ENCODE measurements around the gene MUCL1. TPM values are rescaled to one million over a fixed set of nuclear protein-coding genes. Genes with fewer than 3 reads are reported as not detected.

MUCL1 gene, protein sequence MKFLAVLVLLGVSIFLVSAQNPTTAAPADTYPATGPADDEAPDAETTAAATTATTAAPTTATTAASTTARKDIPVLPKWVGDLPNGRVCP
- not detected for polyA plus RNA-seq (2013, experiment 1 of 2)
- not detected for polyA plus RNA-seq (2013, experiment 2 of 2)

DNA sequence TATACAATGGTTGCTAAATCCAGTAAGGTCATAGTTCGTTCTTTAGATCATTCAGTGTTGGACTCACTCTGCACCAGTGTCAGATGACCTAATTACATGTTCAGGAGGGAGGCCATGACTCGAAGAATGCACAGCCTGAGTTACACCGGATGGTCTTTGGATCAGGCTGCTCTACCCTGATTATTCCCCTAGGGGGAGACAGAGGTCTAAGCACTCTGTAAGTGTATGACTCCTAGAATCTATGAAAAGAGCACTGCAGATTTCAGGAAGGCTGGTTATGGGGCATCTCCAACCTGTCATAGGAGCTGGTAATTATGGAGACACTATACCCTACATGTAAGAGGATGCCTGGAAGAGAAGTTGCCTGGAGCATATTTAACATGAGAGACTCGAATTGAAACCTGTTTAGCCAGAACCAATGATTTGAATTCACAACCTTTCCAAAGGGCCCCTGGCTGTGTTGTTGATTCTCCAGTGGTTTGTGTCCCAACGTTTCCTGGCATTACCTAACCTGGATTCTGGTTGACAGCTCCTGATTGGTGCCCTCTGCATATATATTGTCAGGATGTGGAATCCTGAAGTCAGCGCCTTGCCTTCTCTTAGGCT lies at the start of gene MUCL1:
TSS of gene MUCL1 (plus strand) at position 584 of the 606 bp plus-strand sequence. CDS start 67 bp downstream, outside the sequence.
- Histone ChIP-seq H2AK5ac (ENCODE audit: low read depth, low read length) (no peak within 1 kb of the TSS), H3K4me2 (ENCODE audit: insufficient read depth, low read length, poor library complexity, severe bottlenecking) (no peak within 1 kb of the TSS), H4K8ac (ENCODE audit: low read depth, low read length) (no peak within 1 kb of the TSS), H2BK15ac (ENCODE audit: low read length) (no peak within 1 kb of the TSS), H4K91ac (ENCODE audit: low read depth, low read length, poor library complexity) (no peak within 1 kb of the TSS), H3K36me3 (replicated peaks in 1 of 2; ENCODE audit: control insufficient read depth in 2 of 2, insufficient read depth in 2 of 2, low read length in 2 of 2) (no peaks in the 10 kb centered on the region), H2AFZ (ENCODE audit: low read length) (no peak within 1 kb of the TSS), H3K23ac (ENCODE audit: low read depth, low read length, poor library complexity) (no peak within 1 kb of the TSS), H3K9ac (ENCODE audit: low read depth, low read length, poor library complexity) (no peak within 1 kb of the TSS), H3K27me3 (ENCODE audit: control insufficient read depth in 3 of 3, insufficient read depth in 3 of 3, low read depth in 1 of 3, low read length in 3 of 3) (no peaks in the 10 kb centered on the region), H2BK120ac (ENCODE audit: low read depth, low read length) (no peak within 1 kb of the TSS), H2BK12ac (ENCODE audit: low read length) (no peak within 1 kb of the TSS), H2BK5ac (ENCODE audit: low read length) (no peak within 1 kb of the TSS), H3K79me1 (ENCODE audit: low read depth, low read length) (no peaks in the 10 kb centered on the region), H3K4me3 (ENCODE audit: low read length in 2 of 2) (no peak within 1 kb of the TSS), H3K9me3 (replicated peaks in 1 of 2; ENCODE audit: control insufficient read depth in 2 of 2, insufficient read depth in 1 of 2, low read depth in 1 of 2, low read length in 2 of 2) (no peaks in the 10 kb centered on the region), H3K18ac (ENCODE audit: low read length) (no peak within 1 kb of the TSS), H3K4ac (ENCODE audit: low read length) (no peak within 1 kb of the TSS), H3K27ac (replicated peaks; ENCODE audit: low read length) (no peak within 1 kb of the TSS), H3K14ac (ENCODE audit: low read length) (no peak within 1 kb of the TSS), H3K4me1 (ENCODE audit: control insufficient read depth in 2 of 2, insufficient read depth in 1 of 2, low read depth in 1 of 2, low read length in 2 of 2) (no peaks in the 10 kb centered on the region)
- no CpG with 5 or more reads among the region's 6 CpGs for WGBS, 2 donors (ENCODE audit: extremely low coverage in 2 of 2, insufficient read length in 2 of 2, insufficient replicate concordance in 1 of 2)
- DNase-seq (ENCODE audit: low spot score) = peak; percentile 62

DNA sequence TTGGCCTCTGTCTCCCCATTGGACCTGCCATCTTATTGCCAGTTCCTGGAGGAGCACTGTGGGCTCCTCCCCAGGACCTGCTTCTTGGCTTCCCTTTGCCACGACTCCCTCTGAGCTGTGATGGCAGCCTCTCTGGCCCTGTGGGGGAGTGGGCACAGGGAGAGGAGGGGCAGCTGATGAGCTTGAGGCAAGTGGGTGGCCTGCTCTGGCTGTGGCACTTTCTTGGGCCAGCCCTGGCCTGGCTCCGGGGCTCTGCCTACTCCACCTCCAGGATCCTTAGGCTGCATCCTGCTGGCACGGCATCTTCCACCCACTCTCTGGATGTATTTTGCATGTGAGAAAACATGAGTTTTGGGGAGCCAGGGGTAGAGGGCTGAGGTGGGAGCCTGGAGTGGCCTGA lies 32.6 kb upstream of the MUCL1 start:
- Histone ChIP-seq H3K4ac (ENCODE audit: low read length) (no peak overlapping the region), H2BK15ac (ENCODE audit: low read length) (no peak overlapping the region), H3K4me1 (ENCODE audit: control insufficient read depth in 2 of 2, insufficient read depth in 1 of 2, low read depth in 1 of 2, low read length in 2 of 2) (no peaks in the 10 kb centered on the region), H4K8ac (ENCODE audit: low read depth, low read length) (no peak overlapping the region), H2BK120ac (ENCODE audit: low read depth, low read length) (peak overlapping the region; percentile 50), H3K14ac (ENCODE audit: low read length) (no peak overlapping the region), H3K18ac (ENCODE audit: low read length) (no peak overlapping the region), H2BK12ac (ENCODE audit: low read length) (no peak overlapping the region), H4K91ac (ENCODE audit: low read depth, low read length, poor library complexity) (no peak overlapping the region), H3K27ac (replicated peaks; ENCODE audit: low read length) (no peak overlapping the region), H2AK5ac (ENCODE audit: low read depth, low read length) (no peak overlapping the region), H3K27me3 (ENCODE audit: control insufficient read depth in 3 of 3, insufficient read depth in 3 of 3, low read depth in 1 of 3, low read length in 3 of 3) (no peaks in the 10 kb centered on the region), H2AFZ (ENCODE audit: low read length) (no peak overlapping the region), H3K79me1 (ENCODE audit: low read depth, low read length) (no peaks in the 10 kb centered on the region), H3K9ac (ENCODE audit: low read depth, low read length, poor library complexity) (no peak overlapping the region), H3K23ac (ENCODE audit: low read depth, low read length, poor library complexity) (no peak overlapping the region), H2BK5ac (ENCODE audit: low read length) (no peak overlapping the region), H3K36me3 (replicated peaks in 1 of 2; ENCODE audit: control insufficient read depth in 2 of 2, insufficient read depth in 2 of 2, low read length in 2 of 2) (no peaks in the 10 kb centered on the region), H3K4me3 (ENCODE audit: low read length in 2 of 2) (no peak overlapping the region), H3K9me3 (replicated peaks in 1 of 2; ENCODE audit: control insufficient read depth in 2 of 2, insufficient read depth in 1 of 2, low read depth in 1 of 2, low read length in 2 of 2) (peaks cover 0 to 7% of the 10 kb centered on the region in 2 donors), H3K4me2 (ENCODE audit: insufficient read depth, low read length, poor library complexity, severe bottlenecking) (no peak overlapping the region)
- no peak for DNase-seq (ENCODE audit: low spot score)
- no CpG with 5 or more reads among the region's 3 CpGs for WGBS, 2 donors (ENCODE audit: extremely low coverage in 2 of 2, insufficient read length in 2 of 2, insufficient replicate concordance in 1 of 2)

DNA sequence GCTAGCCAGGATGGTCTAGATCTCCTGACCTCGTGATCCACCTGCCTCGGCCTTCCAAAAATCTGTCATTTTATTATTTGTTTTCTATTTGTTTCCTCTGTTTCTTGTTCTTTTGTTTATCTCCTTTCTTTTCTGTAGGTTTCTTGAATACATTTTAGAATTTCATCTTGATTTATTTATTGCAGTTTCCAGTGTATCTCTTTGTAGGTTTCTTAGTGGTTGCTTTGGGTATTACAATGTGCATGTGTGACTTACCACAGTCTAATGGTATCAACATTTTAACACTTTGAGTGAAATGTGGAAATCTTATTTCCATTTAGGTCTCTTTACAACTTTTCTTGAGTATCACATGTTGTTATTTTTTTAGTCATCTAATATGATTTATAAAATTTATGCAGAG lies 29.9 kb upstream of the MUCL1 start:
- no peak overlapping the region for H2AFZ ChIP-seq (ENCODE audit: low read length)
- no peak overlapping the region for H3K4ac ChIP-seq (ENCODE audit: low read length)
- no peak overlapping the region for H2BK12ac ChIP-seq (ENCODE audit: low read length)
- no peaks in the 10 kb centered on the region for H3K79me1 ChIP-seq (ENCODE audit: low read depth, low read length)
- H4K8ac ChIP-seq (ENCODE audit: low read depth, low read length) = no peak overlapping the region
- no peak overlapping the region for H2AK5ac ChIP-seq (ENCODE audit: low read depth, low read length)
- no peaks in the 10 kb centered on the region for H3K4me1 ChIP-seq (ENCODE audit: control insufficient read depth in 2 of 2, insufficient read depth in 1 of 2, low read depth in 1 of 2, low read length in 2 of 2)
- H3K4me2 ChIP-seq (ENCODE audit: insufficient read depth, low read length, poor library complexity, severe bottlenecking) = no peak overlapping the region
- no peaks in the 10 kb centered on the region for H3K27me3 ChIP-seq (ENCODE audit: control insufficient read depth in 3 of 3, insufficient read depth in 3 of 3, low read depth in 1 of 3, low read length in 3 of 3)
- H3K9ac ChIP-seq (ENCODE audit: low read depth, low read length, poor library complexity) = no peak overlapping the region
- no peak overlapping the region for H3K14ac ChIP-seq (ENCODE audit: low read length)
- no peak overlapping the region for H3K23ac ChIP-seq (ENCODE audit: low read depth, low read length, poor library complexity)
- DNase-seq (ENCODE audit: low spot score) = no peak
- no CpG with 5 or more reads among the region's 2 CpGs for WGBS, 2 donors (ENCODE audit: extremely low coverage in 2 of 2, insufficient read length in 2 of 2, insufficient replicate concordance in 1 of 2)
- no peak overlapping the region for H3K4me3 ChIP-seq (ENCODE audit: low read length in 2 of 2)
- H3K18ac ChIP-seq (ENCODE audit: low read length) = no peak overlapping the region
- no peak overlapping the region for H2BK15ac ChIP-seq (ENCODE audit: low read length)
- no peak overlapping the region for H3K27ac ChIP-seq (replicated peaks; ENCODE audit: low read length)
- H3K9me3 ChIP-seq (replicated peaks in 1 of 2; ENCODE audit: control insufficient read depth in 2 of 2, insufficient read depth in 1 of 2, low read depth in 1 of 2, low read length in 2 of 2) = peaks cover 0 to 3% of the 10 kb centered on the region in 2 donors
- no peak overlapping the region for H2BK5ac ChIP-seq (ENCODE audit: low read length)
- no peak overlapping the region for H4K91ac ChIP-seq (ENCODE audit: low read depth, low read length, poor library complexity)
- H2BK120ac ChIP-seq (ENCODE audit: low read depth, low read length) = no peak overlapping the region
- no peaks in the 10 kb centered on the region for H3K36me3 ChIP-seq (replicated peaks in 1 of 2; ENCODE audit: control insufficient read depth in 2 of 2, insufficient read depth in 2 of 2, low read length in 2 of 2)

DNA sequence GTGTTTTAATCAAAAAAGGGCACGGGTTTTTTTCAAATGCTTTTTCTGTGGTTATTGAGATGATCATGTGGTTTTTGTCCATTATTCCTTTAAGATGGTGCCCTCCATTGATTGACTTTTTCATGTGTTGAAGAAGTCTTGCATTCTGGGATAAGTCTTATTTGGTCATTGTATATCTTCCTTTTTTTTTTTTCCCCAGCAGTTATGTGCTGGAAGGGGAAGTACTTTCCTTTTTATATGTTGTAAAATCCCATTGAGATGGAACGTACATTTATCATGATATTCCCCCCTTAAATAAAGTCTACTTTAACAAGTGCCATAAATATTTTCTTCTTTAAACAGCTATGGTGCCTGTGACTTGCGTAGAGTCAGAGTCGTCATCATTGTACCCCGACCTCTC lies 24.8 kb upstream of the MUCL1 start:
- H2AFZ ChIP-seq (ENCODE audit: low read length) = no peak overlapping the region
- no peak overlapping the region for H2BK12ac ChIP-seq (ENCODE audit: low read length)
- no CpG with 5 or more reads among the region's 5 CpGs for WGBS, 2 donors (ENCODE audit: extremely low coverage in 2 of 2, insufficient read length in 2 of 2, insufficient replicate concordance in 1 of 2)
- no peak overlapping the region for H3K23ac ChIP-seq (ENCODE audit: low read depth, low read length, poor library complexity)
- H3K18ac ChIP-seq (ENCODE audit: low read length) = no peak overlapping the region
- no peak overlapping the region for H3K4me2 ChIP-seq (ENCODE audit: insufficient read depth, low read length, poor library complexity, severe bottlenecking)
- no peak overlapping the region for H4K91ac ChIP-seq (ENCODE audit: low read depth, low read length, poor library complexity)
- no peaks in the 10 kb centered on the region for H3K79me1 ChIP-seq (ENCODE audit: low read depth, low read length)
- no peak overlapping the region for H2BK5ac ChIP-seq (ENCODE audit: low read length)
- no peaks in the 10 kb centered on the region for H3K9me3 ChIP-seq (replicated peaks in 1 of 2; ENCODE audit: control insufficient read depth in 2 of 2, insufficient read depth in 1 of 2, low read depth in 1 of 2, low read length in 2 of 2)
- H3K27ac ChIP-seq (replicated peaks; ENCODE audit: low read length) = no peak overlapping the region
- no peak overlapping the region for H3K4ac ChIP-seq (ENCODE audit: low read length)
- H3K14ac ChIP-seq (ENCODE audit: low read length) = no peak overlapping the region
- H3K27me3 ChIP-seq (ENCODE audit: control insufficient read depth in 3 of 3, insufficient read depth in 3 of 3, low read depth in 1 of 3, low read length in 3 of 3) = no peaks in the 10 kb centered on the region
- no peak overlapping the region for H4K8ac ChIP-seq (ENCODE audit: low read depth, low read length)
- H3K4me3 ChIP-seq (ENCODE audit: low read length in 2 of 2) = no peak overlapping the region
- H3K36me3 ChIP-seq (replicated peaks in 1 of 2; ENCODE audit: control insufficient read depth in 2 of 2, insufficient read depth in 2 of 2, low read length in 2 of 2) = no peaks in the 10 kb centered on the region
- no peak overlapping the region for H2AK5ac ChIP-seq (ENCODE audit: low read depth, low read length)
- no peak overlapping the region for H3K9ac ChIP-seq (ENCODE audit: low read depth, low read length, poor library complexity)
- H2BK15ac ChIP-seq (ENCODE audit: low read length) = no peak overlapping the region
- H3K4me1 ChIP-seq (ENCODE audit: control insufficient read depth in 2 of 2, insufficient read depth in 1 of 2, low read depth in 1 of 2, low read length in 2 of 2) = no peaks in the 10 kb centered on the region
- DNase-seq (ENCODE audit: low spot score) = no peak
- no peak overlapping the region for H2BK120ac ChIP-seq (ENCODE audit: low read depth, low read length)
